ENCODE results near the gene SLC2A8.

Gene SLC2A8

GRCh38 chr9:127396808-127397645, at the start of gene SLC2A8:
Gene SLC2A8, plus strand, starts transcription at chr9:127397169. Its CDS starts 62 bp downstream, at chr9:127397231.
- peak; percentile 100 for DNase-seq

GRCh38 chr9:127347831-127348776, 48.9 kb upstream of the SLC2A8 start:
- peak; percentile 14 for DNase-seq

GRCh38 chr9:127349483-127350113, 47.4 kb upstream of the SLC2A8 start:
- DNase-seq: peak; percentile 7

- DNase-seq: peak; percentile 41
Measured at GRCh38 chr9:127351182-127352166, 45.5 kb upstream of the SLC2A8 start.

GRCh38 chr9:127353882-127354281, 43.1 kb upstream of the SLC2A8 start:
- DNase-seq: no peak

- DNase-seq: no peak
Measured at GRCh38 chr9:127356906-127357305, 40.1 kb upstream of the SLC2A8 start.

GRCh38 chr9:127358023-127358535, 38.9 kb upstream of the SLC2A8 start:
- no peak for DNase-seq

- DNase-seq: no peak
Measured at GRCh38 chr9:127358770-127359169, 38.2 kb upstream of the SLC2A8 start.

GRCh38 chr9:127360250-127360649, 36.7 kb upstream of the SLC2A8 start:
- DNase-seq: no peak

GRCh38 chr9:127360829-127361228, 36.1 kb upstream of the SLC2A8 start:
- DNase-seq: no peak

GRCh38 chr9:127361561-127361960, 35.4 kb upstream of the SLC2A8 start:
- DNase-seq: no peak

- no peak for DNase-seq
Measured at GRCh38 chr9:127362829-127363228, 34.1 kb upstream of the SLC2A8 start.

GRCh38 chr9:127365461-127365860, 31.5 kb upstream of the SLC2A8 start:
- DNase-seq: no peak

GRCh38 chr9:127366594-127366993, 30.4 kb upstream of the SLC2A8 start:
- no peak for DNase-seq

- no peak for DNase-seq
Measured at GRCh38 chr9:127368852-127369402, 28.0 kb upstream of the SLC2A8 start.

GRCh38 chr9:127369428-127369827, 27.5 kb upstream of the SLC2A8 start:
- no peak for DNase-seq

GRCh38 chr9:127370147-127370579, 26.8 kb upstream of the SLC2A8 start:
- no peak for DNase-seq

- no peak for DNase-seq
Measured at GRCh38 chr9:127370672-127371648, 26.0 kb upstream of the SLC2A8 start.

GRCh38 chr9:127380479-127380878, 16.5 kb upstream of the SLC2A8 start:
- no peak for DNase-seq

GRCh38 chr9:127382541-127382940, 14.4 kb upstream of the SLC2A8 start:
- no peak for DNase-seq

Measured in NCI-H2171 (cell line).